Adrenal gland (tissue), 12 donors: ENCODE measurements around the gene CD274. TPM values are rescaled to one million over a fixed set of nuclear protein-coding genes. Genes with fewer than 3 reads are reported as not detected.

Experiments
- DNase-seq, 7 donors: peaks; one replicate each; pipeline ENCODE4 v3.0.0-alpha.2; 2019 to 2020
- H3K27ac ChIP-seq, 5 donors: fragments of 200-600 bp; sonication (generic) in 4 of 5; 1 replicate in 3 of 5; 2 replicates in 2 of 5; pipeline versions ENCODE4 v1.5.1 to v1.8.0; 2016 to 2020; ENCODE audit warnings: mild to moderate bottlenecking in 1 of 5
- H3K27me3 ChIP-seq: fragments of 200-600 bp; 2 replicates; pipeline ENCODE4 v1.8.0; 2021
- H3K36me3 ChIP-seq, 2 donors: fragments of 200-600 bp; replicated peaks in 1 of 2; 1 replicate in 1 of 2; 2 replicates in 1 of 2; pipeline versions ENCODE4 v1.5.1 to v1.8.0; 2018 to 2022
- H3K4me1 ChIP-seq, 2 donors: fragments of 200-600 bp; replicated peaks in 1 of 2; 1 replicate in 1 of 2; 2 replicates in 1 of 2; pipeline versions ENCODE4 v1.5.1 to v1.8.0; 2018 to 2021
- H3K4me3 ChIP-seq, 4 donors: fragments of 200-600 bp; sonication (generic) in 3 of 4; one replicate each; pipeline ENCODE4 v1.5.1; 2016 to 2018
- H3K9me3 ChIP-seq, 3 donors: fragments of 200-600 bp; sonication (generic) in 1 of 3; replicated peaks in 1 of 3; 1 replicate in 2 of 3; 2 replicates in 1 of 3; pipeline versions ENCODE4 v1.5.1 to v1.8.0; 2016 to 2021
- POLR2A ChIP-seq, 2 donors: fragments of 450-650 bp; IDR thresholded peaks; one replicate each; pipeline ENCODE4 v1.6.1; 2017; ENCODE audit warnings: antibody characterized with exemption in 2 of 2, mild to moderate bottlenecking in 2 of 2, moderate library complexity in 1 of 2
- WGBS, 4 donors: extraction: QIAGEN DNeasy Blood & Tissue Kit in 2 of 4; methylation state at CpG; one replicate each; pipeline versions ENCODE4 v1.1.5 to v1.1.7; 2013 to 2017; 5-methylcytosine and 5-hydroxymethylcytosine counted together
- intact Hi-C, 2 donors: fragments of 100-400 bp; cut with DNase I; formaldehyde crosslinking; loops; one replicate each; pipeline versions ENCODE4 v1.14.1 to v1.15.0; 2022 to 2023
- polyA plus RNA-seq, 3 donors: library from polyadenylated mRNA; stranded (reverse); fragments of 200-250 nt in 2 of 3; fragments of 350-450 nt in 1 of 3; fragmentation: Illumina TruSeq in 1 of 3; extraction: RNeasy Lipid Tissue Mini Kit (QIAGEN cat#74804) in 1 of 3; gene quantifications; one replicate each; pipeline ENCODE4 v1.2.3, GENCODE V29; 2013 to 2014
- total RNA-seq, 9 donors: library from RNA; depleted of rRNA in 4 of 9; stranded (reverse); fragments of >200 nt in 4 of 9; fragments of 120-200 nt in 1 of 9; fragmentation: NEBNext Ultra II Directional in 1 of 9; extraction: Animal tissue kit (Norgen Biotek cat#: 25700) in 1 of 9; gene quantifications; one replicate each; pipeline versions ENCODE4 v1.1.0 to v1.2.4, GENCODE V29; 2013 to 2023
- TF ChIP-seq, protein P1 (sequence below), 6 experiments: fragments of 450-650 bp in 4 of 6; fragments of 200-600 bp in 2 of 6; sonication (generic) in 1 of 6; IDR thresholded peaks; 1 replicate in 5 of 6; 2 replicates in 1 of 6; pipeline versions ENCODE4 v1.5.1 to v1.8.0; 2016 to 2021; ENCODE audit warnings: antibody characterized with exemption in 6 of 6, mild to moderate bottlenecking in 2 of 6, moderate library complexity in 1 of 6
- donor health status: healthy with polysubstance abuse.
- donor health status: Bipolar disorder and iron deficiency.
- donor health status: DM: yes; HTN: yes; CAD: no.
- donor health status: DM: no; HTN: no; CAD: no.
- donor health status: DM: no; HTN: no; CAD: no.
- donor health status: DM: yes; HTN: yes; CAD: no.

Gene CD274
- total and polyA plus RNA-seq, 12 donors = 0.66 to 5.8 (median 2.0) TPM

DNA sequence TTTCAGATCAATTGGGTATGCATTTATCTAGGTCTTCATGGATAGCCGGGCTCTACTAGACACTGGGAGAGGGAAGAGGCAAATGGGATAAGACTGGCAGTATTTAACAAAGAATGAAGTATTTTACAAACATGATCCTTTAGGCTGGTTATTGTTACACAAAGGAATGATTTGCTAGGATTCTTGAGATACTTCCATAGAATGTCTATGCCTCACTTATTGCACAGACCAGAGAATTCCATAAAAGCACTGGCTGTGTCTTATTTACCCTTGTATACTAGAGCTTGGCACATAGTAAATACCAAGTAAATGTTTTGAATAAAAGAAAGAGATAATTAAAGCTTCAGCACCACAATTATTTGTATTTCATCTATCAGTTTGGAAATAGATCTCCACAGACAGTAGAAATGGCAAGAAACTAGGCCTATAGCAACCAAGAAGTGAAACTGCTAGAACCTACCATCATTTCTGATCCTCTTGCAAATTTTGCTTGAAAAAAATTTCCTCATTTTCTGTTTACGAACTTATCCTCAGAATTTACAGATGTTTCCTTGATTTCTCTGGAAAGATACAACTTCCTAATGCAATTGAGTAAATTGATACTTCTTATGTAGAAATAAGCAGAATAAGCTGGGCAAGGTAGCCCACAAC is 63.7 kb downstream of the CD274 start:
- intact Hi-C loops = no loop called here
- Histone ChIP-seq H3K27ac (no peak overlapping the region), H3K36me3 (no peaks in the 10 kb centered on the region), H3K4me3 (no peak overlapping the region), H3K4me1 (peaks cover 0 to 8% of the 10 kb centered on the region in 2 donors), H3K9me3 (no peaks in the 10 kb centered on the region), H3K27me3 (no peaks in the 10 kb centered on the region)
- WGBS, 4 donors = 74 to 90% (median 76%) methylated on average over 2 of the region's 2 CpGs
- no peak for DNase-seq
- TF ChIP-seq, protein P1, sequence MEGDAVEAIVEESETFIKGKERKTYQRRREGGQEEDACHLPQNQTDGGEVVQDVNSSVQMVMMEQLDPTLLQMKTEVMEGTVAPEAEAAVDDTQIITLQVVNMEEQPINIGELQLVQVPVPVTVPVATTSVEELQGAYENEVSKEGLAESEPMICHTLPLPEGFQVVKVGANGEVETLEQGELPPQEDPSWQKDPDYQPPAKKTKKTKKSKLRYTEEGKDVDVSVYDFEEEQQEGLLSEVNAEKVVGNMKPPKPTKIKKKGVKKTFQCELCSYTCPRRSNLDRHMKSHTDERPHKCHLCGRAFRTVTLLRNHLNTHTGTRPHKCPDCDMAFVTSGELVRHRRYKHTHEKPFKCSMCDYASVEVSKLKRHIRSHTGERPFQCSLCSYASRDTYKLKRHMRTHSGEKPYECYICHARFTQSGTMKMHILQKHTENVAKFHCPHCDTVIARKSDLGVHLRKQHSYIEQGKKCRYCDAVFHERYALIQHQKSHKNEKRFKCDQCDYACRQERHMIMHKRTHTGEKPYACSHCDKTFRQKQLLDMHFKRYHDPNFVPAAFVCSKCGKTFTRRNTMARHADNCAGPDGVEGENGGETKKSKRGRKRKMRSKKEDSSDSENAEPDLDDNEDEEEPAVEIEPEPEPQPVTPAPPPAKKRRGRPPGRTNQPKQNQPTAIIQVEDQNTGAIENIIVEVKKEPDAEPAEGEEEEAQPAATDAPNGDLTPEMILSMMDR (IDR thresholded peaks at IDR 0.05) = no peak
- no peak for TF ChIP-seq POLR2A (IDR thresholded peaks at IDR 0.05)

DNA sequence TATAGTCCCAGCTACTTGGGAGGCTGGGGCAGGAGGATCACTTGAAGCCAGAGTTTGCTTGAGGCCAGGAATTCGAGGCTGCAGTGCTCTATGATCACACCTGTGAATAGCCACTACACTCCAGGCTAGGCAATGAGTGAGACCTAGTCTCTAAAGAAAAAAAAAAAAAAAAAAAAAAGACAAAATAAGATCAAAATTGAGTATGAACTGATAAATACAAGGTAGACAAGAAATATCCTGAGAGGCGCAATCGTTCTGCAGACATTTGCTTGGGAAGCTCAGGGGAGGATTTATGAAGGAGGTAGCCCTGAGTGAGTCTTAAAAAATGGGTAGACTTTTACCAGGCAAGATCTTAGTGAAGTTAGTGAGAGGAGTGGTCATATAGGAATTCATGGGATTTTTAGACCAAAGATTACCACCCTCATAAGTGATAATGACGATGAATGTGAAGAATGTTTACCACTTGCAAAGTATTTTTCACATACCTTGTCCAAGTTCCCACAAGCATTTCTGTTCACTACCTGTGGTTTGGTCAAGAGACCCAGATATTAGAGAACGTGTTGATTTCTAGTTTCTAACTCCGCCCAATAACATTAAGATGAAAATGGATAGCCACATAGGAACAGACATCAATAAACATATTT is 64.4 kb downstream of the CD274 start:
- Histone ChIP-seq H3K4me1 (peaks cover 0 to 4% of the 10 kb centered on the region in 2 donors), H3K9me3 (no peaks in the 10 kb centered on the region), H3K4me3 (no peak overlapping the region), H3K36me3 (no peaks in the 10 kb centered on the region), H3K27me3 (no peaks in the 10 kb centered on the region), H3K27ac (no peak overlapping the region)
- WGBS, 4 donors = 79 to 85% (median 80%) methylated on average over 6 of the region's 6 CpGs
- intact Hi-C loops = no loop called here
- no peak for TF ChIP-seq POLR2A (IDR thresholded peaks at IDR 0.05)
- TF ChIP-seq, protein P1 (IDR thresholded peaks at IDR 0.05) = no peak
- no peak for DNase-seq

DNA sequence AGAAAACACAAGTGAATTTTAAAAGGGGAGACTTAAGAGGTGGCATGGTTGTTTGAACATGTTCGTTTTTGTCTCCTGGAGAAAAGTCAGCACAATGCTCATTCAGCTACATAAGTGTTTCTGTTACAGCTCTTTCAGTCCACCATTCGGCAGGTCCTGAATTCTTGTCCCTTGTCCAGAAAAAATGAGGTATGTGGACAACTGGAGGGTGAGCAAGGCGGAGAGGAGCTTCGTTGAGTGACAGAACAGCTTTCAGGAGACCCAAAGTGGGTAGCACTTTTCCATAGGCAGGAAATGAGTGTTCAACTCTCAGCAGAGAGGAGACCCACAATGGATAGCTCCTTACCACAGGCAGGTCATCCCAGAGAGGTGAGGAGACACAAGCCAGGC is 64.9 kb downstream of the CD274 start:
- no peak overlapping the region for H3K4me3 ChIP-seq
- no peaks in the 10 kb centered on the region for H3K4me1 ChIP-seq
- H3K36me3 ChIP-seq = no peaks in the 10 kb centered on the region
- intact Hi-C loops = no loop called here
- TF ChIP-seq POLR2A (IDR thresholded peaks at IDR 0.05) = no peak
- TF ChIP-seq, protein P1 (IDR thresholded peaks at IDR 0.05) = no peak
- DNase-seq = no peak
- no peaks in the 10 kb centered on the region for H3K9me3 ChIP-seq
- H3K27ac ChIP-seq = no peak overlapping the region
- H3K27me3 ChIP-seq = no peaks in the 10 kb centered on the region
- WGBS, 4 donors = 68 to 83% (median 77%) methylated on average over 4 of the region's 4 CpGs

DNA sequence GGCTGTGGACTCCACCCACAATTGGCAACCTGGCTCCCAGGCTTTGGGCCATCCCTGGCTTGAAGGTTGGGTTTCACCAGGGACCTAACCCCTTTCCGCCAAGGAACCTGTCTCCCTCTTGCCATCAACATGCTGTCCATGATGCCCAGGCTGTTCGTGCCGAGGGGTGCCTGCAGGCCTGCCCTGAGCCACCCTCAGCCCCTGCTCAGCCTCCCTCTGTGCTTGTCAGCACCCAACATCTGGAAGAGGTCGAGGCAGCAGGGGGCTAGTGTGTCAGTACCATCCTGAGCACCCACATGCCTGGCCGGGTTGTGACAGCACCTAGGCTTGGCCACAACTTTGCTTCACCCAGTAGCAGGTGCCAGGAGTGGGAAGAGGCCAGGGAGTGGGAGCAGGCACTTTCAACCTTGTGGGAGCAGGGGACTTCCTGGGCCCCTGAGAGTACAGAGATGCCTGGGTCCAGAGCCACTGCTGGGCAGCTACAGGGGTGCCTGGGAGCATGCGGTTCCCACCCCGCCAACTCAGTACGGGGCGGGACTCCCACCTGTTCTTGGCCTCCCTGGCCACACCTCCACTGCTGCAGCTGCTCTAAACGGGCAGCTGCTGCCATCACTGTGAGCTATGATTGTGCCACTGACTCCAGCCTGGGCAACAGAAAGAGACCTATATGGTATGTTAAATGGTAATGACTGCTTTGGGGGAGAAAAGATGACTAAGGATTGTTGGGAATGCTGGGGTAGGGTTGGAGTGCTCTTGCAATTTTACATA is 66.3 kb downstream of the CD274 start:
- no peak for DNase-seq
- intact Hi-C loops = no loop called here
- Histone ChIP-seq H3K9me3 (peaks cover 0 to 5% (median 0%) of the 10 kb centered on the region in 3 donors), H3K36me3 (no peaks in the 10 kb centered on the region), H3K27ac (no peak overlapping the region), H3K4me1 (no peaks in the 10 kb centered on the region), H3K27me3 (no peaks in the 10 kb centered on the region), H3K4me3 (no peak overlapping the region)
- 40 to 89% (median 82%) methylated on average over 1 to 10 of the region's 10 CpGs for WGBS, 4 donors
- TF ChIP-seq, protein P1 (IDR thresholded peaks at IDR 0.05) = no peak
- no peak for TF ChIP-seq POLR2A (IDR thresholded peaks at IDR 0.05)
